ENCODE results near the gene FAT1.

The FAT1 gene

GRCh38 chr4:186726426-186727168, 2.9 kb upstream of the FAT1 start:
- DNase-seq (ENCODE audit: low read depth) = peak; percentile 42
- in situ Hi-C loops (cut with HindIII; ENCODE audit: low sequenced_read_pairs) = no loop called here
- no peak for TF ChIP-seq CTCF (IDR thresholded peaks at IDR 0.05; ENCODE audit: low read depth, low read length, missing control alignments)
- peak overlapping the region; percentile 97 for H3K4me3 ChIP-seq (ENCODE audit: low read depth, low read length)

DNA sequence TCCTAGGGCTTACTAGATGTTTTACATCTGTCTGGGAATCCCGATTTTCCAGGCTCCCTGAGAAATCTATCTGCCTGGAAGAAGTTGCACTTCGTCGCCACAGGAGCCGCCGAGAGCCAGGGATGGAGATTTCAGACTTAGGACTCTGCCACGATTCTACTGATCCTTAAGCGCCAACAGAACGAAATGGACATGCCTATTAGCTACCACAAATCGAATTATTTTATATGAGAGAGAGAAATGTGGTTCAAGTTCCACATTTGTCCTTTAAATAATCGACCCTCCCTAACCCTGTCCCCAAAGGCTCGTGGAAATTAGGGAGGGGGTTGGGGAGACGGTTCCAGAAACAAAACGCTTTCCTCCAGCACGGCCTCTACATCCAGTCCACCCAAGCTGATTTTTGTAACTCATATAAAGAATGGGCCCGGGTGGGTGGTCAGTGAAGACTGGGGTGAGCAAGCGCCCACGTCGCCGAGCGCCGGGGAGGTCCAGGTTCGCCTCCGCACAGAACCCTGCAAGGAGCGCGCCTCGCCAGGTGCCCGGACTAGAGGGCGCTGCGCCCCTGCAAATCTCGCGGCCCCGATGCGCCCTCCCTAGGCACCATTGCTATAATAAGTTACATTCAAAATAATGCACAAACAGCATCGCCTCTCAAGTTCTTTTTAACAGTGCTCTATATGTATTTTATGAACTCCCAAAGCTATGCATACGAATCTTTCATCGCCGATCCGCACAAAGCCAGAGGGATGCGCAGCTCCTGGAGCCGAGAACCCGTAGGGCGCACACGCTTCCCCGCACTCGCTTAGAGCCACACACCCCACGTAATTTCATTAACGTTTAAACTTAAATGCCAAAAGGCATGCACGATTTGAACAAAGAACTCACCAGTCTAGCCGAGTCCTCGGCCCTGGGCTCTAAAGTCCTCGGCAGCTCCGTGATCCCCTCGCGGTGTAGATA, 2.1 kb upstream of the FAT1 start:
- H3K4me3 ChIP-seq (ENCODE audit: low read depth, low read length) = peak overlapping the region; percentile 97
- DNase-seq (ENCODE audit: low read depth) = peak; percentile 76
- in situ Hi-C loops (cut with HindIII; ENCODE audit: low sequenced_read_pairs) = no loop called here
- peak; percentile 73 for TF ChIP-seq CTCF (IDR thresholded peaks at IDR 0.05; ENCODE audit: low read depth, low read length, missing control alignments)

- peak; percentile 8 for DNase-seq (ENCODE audit: low read depth)
- in situ Hi-C loops (cut with HindIII; ENCODE audit: low sequenced_read_pairs) = no loop called here
- no peak for TF ChIP-seq CTCF (IDR thresholded peaks at IDR 0.05; ENCODE audit: low read depth, low read length, missing control alignments)
- peak overlapping the region; percentile 97 for H3K4me3 ChIP-seq (ENCODE audit: low read depth, low read length)
Measured at GRCh38 chr4:186724864-186725468, 1.3 kb upstream of the FAT1 start.

DNA sequence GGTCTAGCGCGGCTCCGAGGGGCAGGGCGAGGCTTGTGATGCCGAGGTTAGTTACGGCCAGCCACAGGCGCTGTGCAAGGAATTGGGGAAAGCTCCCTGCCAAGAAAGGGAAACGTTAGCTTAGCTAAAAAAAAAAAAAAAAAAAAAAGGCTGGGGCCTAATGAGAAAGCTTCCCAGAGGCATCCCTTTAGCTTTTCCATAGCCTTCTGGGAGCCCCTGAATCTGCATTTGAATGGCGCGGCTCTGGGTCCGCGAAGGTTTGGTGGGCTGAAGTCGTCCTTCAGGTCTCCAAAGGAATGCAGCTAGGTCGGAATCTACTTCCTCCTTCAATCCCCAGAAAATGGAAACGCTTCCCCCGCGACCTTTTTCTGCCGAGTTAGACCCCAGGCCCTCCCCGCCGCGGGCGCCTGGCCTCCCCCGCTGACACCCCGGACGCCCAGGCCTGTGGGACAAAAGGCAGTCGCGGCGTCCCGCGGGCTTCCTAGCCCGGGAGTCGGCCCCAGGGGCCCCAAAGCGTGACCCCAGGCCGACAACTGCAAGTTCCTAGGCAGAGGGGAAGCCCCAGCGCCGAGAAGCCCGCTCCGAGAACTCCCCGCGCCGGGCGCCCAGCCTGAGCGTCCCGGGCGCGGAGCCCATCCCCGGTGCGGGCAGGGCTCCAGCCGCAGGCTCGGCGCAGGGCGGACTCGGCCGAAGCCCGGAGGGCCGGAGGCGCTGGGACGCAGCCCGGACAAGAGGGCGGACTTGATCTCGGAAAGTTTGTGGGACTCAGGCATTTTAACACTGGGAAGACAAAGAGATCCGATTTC, 605 bp upstream of the FAT1 start:
- TF ChIP-seq CTCF (IDR thresholded peaks at IDR 0.05; ENCODE audit: low read depth, low read length, missing control alignments) = no peak
- in situ Hi-C loops (cut with HindIII; ENCODE audit: low sequenced_read_pairs) = no loop called here
- DNase-seq (ENCODE audit: low read depth) = peak; percentile 22
- H3K4me3 ChIP-seq (ENCODE audit: low read depth, low read length) = peak overlapping the region; percentile 97

DNA sequence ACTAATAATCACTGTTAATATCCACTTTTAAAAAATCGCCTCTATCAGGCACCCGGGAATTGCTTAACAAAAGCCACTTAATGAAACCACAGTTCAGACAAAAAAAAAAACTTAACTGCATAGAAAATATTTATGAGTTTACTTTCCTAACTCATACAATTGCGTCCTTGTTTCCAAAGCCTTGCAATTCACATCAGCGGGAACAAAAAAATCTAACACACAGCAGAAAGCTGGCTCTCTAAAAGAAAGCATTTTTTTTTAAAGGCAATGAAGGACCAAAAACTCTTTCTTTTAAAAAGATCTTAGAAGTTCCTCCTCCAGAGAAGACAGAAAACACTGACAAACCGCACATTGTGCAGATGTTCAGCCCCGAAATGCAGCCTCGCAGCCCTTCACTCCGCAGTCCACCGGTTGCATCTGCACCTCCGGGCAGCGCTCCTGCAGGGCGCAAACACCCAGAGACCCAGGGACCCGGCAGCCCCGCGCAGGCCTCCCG, 812 bp downstream of the FAT1 start:
- in situ Hi-C loops (cut with HindIII; ENCODE audit: low sequenced_read_pairs) = no loop called here
- DNase-seq (ENCODE audit: low read depth) = peak; percentile 3
- no peak for TF ChIP-seq CTCF (IDR thresholded peaks at IDR 0.05; ENCODE audit: low read depth, low read length, missing control alignments)
- peak overlapping the region; percentile 97 for H3K4me3 ChIP-seq (ENCODE audit: low read depth, low read length)

Data from astrocyte of the cerebellum (primary cell).